HepG2 (cell line): ENCODE results near the gene C20orf96. TPM values are rescaled to one million over a fixed set of nuclear protein-coding genes. Genes with fewer than 3 reads are reported as not detected.

Experiments
- ETV5 ChIP-seq: IDR thresholded peaks from 2 replicates; pipeline ENCODE4 v1.6.1; 2018; ENCODE audit warnings: missing biosample characterization, missing genetic modification reagents, inconsistent platforms, borderline replicate concordance
- HDAC6 ChIP-seq: fragments of 200-600 bp; sonication (generic); IDR thresholded peaks from 2 replicates; pipeline ENCODE4 v1.7.0; 2017; ENCODE audit warnings: mild to moderate bottlenecking, antibody characterized with exemption, low read length, low read depth
- KDM1A ChIP-seq: IDR thresholded peaks from 2 replicates; pipeline ENCODE4 v1.6.1; 2016; ENCODE audit warnings: missing compliant biosample characterization
- MBNL3 ChIP-seq: fragments of 250-450 bp; sonication (Bioruptor Pico); conservative IDR thresholded peaks from 2 replicates; pipeline ENCODE4 v1.8.0; 2022; ENCODE audit warnings: mild to moderate bottlenecking, inconsistent platforms
- MED13 ChIP-seq: sonication (generic); formaldehyde crosslinking; IDR thresholded peaks from 2 replicates; pipeline ENCODE4 v1.5.0; 2020; ENCODE audit warnings: missing genetic modification reagents
- NFE2 ChIP-seq: sonication (generic); formaldehyde crosslinking; IDR thresholded peaks from 2 replicates; pipeline ENCODE4 v1.4.0; 2020; ENCODE audit warnings: missing genetic modification reagents
- PHF21A ChIP-seq: sonication (generic); formaldehyde crosslinking; IDR thresholded peaks from 2 replicates; pipeline ENCODE4 v1.5.0; 2020; ENCODE audit warnings: mild to moderate bottlenecking, missing genetic modification reagents
- RORA ChIP-seq: sonication (generic); formaldehyde crosslinking; IDR thresholded peaks from 2 replicates; pipeline ENCODE4 v1.5.0; 2020; ENCODE audit warnings: mild to moderate bottlenecking, missing genetic modification reagents, moderate library complexity
- SIX4 ChIP-seq: sonication (generic); formaldehyde crosslinking; IDR thresholded peaks from 2 replicates; pipeline ENCODE4 v1.4.0; 2020; ENCODE audit warnings: missing genetic modification reagents
- SMARCE1 ChIP-seq: fragments of 450-650 bp; IDR thresholded peaks from 2 replicates; pipeline ENCODE4 v1.6.1; 2017; ENCODE audit warnings: borderline replicate concordance
- SP1 ChIP-seq, 2 experiments: fragments of 450-650 bp in 1 of 2; sonication (generic) in 1 of 2; formaldehyde crosslinking in 1 of 2; IDR thresholded peaks; 2 replicates each; pipeline versions ENCODE4 v1.4.0 to v1.6.1; 2016 to 2020; ENCODE audit warnings: missing genetic modification reagents in 1 of 2
- ZNF44 ChIP-seq: sonication (generic); formaldehyde crosslinking; IDR thresholded peaks from 2 replicates; pipeline ENCODE4 v1.5.1; 2020; ENCODE audit warnings: mild to moderate bottlenecking, missing genetic modification reagents
- ZNF441 ChIP-seq: sonication (generic); formaldehyde crosslinking; IDR thresholded peaks from 2 replicates; pipeline ENCODE4 v1.7.0; 2021; ENCODE audit warnings: missing genetic modification reagents, borderline replicate concordance
- polyA plus RNA-seq, 8 experiments: library from polyadenylated mRNA; depleted of rRNA in 3 of 8; stranded (reverse) in 7 of 8; unstranded in 1 of 8; fragments of >200 nt; fragmentation: Illumina TruSeq in 4 of 8; extraction: Trizol in 4 of 8; gene quantifications; 2 replicates each; pipeline versions ENCODE4 v1.2.1 to v1.2.3, GENCODE V29; 2011 to 2016; ENCODE audit warnings: low read depth in 4 of 8, missing spikeins in 1 of 8, mixed read lengths in 1 of 8; ENCODE audit not compliant: insufficient read depth in 1 of 8
- total RNA-seq, 5 experiments: library from RNA; depleted of rRNA; stranded (reverse); fragments of >200 nt; fragmentation: Illumina TruSeq; extraction: Trizol; gene quantifications; 2 replicates each; pipeline ENCODE4 v1.2.3, GENCODE V29; 2016; ENCODE audit warnings: low read depth in 1 of 5
- TF ChIP-seq, protein P1 (sequence below): sonication (generic); formaldehyde crosslinking; IDR thresholded peaks from 2 replicates; pipeline ENCODE4 v1.4.0; 2020; ENCODE audit warnings: missing genetic modification reagents, borderline replicate concordance
- TF ChIP-seq, protein P2 (sequence below): sonication (generic); formaldehyde crosslinking; IDR thresholded peaks from 2 replicates; pipeline ENCODE4 v1.9.0; 2021; ENCODE audit warnings: missing genetic modification reagents, borderline replicate concordance
- TF ChIP-seq, protein P3 (sequence below), 2 experiments: sonication (generic) in 1 of 2; formaldehyde crosslinking in 1 of 2; IDR thresholded peaks; 2 replicates each; pipeline versions ENCODE4 v1.6.1 to v1.9.0; 2014 to 2022; ENCODE audit warnings: antibody characterized with exemption in 1 of 2, borderline replicate concordance in 1 of 2, inconsistent platforms in 1 of 2, low read depth in 1 of 2, missing genetic modification reagents in 1 of 2

C20orf96 gene
- total and polyA plus RNA-seq, 2 of the 13 experiments (the other 11 are each of a cell fraction or from before 2014, with no cell fraction given): 3.8 to 20.6 TPM

- peak; percentile 96 for TF ChIP-seq ETV5 (CRISPR knock-in tag)
- TF ChIP-seq ZNF44: peak; percentile 99
- peak; percentile 25; the same call in 1 of the 2 replicates for TF ChIP-seq RORA
- no peak for TF ChIP-seq SP1 (IDR thresholded peaks at IDR 0.05)
- peak; percentile 66 for TF ChIP-seq SP1 (CRISPR knock-in tag; IDR thresholded peaks at IDR 0.05)
- no peak for TF ChIP-seq MBNL3
- TF ChIP-seq MED13 (CRISPR knock-in tag): peak; percentile 96; the same call in 1 of the 2 replicates
- TF ChIP-seq, protein P1, sequence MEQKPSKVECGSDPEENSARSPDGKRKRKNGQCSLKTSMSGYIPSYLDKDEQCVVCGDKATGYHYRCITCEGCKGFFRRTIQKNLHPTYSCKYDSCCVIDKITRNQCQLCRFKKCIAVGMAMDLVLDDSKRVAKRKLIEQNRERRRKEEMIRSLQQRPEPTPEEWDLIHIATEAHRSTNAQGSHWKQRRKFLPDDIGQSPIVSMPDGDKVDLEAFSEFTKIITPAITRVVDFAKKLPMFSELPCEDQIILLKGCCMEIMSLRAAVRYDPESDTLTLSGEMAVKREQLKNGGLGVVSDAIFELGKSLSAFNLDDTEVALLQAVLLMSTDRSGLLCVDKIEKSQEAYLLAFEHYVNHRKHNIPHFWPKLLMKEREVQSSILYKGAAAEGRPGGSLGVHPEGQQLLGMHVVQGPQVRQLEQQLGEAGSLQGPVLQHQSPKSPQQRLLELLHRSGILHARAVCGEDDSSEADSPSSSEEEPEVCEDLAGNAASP (CRISPR knock-in tag): peak; percentile 95
- TF ChIP-seq PHF21A: peak; percentile 100
- TF ChIP-seq, protein P2, sequence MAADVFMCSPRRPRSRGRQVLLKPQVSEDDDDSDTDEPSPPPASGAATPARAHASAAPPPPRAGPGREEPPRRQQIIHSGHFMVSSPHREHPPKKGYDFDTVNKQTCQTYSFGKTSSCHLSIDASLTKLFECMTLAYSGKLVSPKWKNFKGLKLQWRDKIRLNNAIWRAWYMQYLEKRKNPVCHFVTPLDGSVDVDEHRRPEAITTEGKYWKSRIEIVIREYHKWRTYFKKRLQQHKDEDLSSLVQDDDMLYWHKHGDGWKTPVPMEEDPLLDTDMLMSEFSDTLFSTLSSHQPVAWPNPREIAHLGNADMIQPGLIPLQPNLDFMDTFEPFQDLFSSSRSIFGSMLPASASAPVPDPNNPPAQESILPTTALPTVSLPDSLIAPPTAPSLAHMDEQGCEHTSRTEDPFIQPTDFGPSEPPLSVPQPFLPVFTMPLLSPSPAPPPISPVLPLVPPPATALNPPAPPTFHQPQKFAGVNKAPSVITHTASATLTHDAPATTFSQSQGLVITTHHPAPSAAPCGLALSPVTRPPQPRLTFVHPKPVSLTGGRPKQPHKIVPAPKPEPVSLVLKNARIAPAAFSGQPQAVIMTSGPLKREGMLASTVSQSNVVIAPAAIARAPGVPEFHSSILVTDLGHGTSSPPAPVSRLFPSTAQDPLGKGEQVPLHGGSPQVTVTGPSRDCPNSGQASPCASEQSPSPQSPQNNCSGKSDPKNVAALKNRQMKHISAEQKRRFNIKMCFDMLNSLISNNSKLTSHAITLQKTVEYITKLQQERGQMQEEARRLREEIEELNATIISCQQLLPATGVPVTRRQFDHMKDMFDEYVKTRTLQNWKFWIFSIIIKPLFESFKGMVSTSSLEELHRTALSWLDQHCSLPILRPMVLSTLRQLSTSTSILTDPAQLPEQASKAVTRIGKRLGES: no peak; the same call in 1 of the 2 replicates
- TF ChIP-seq KDM1A (CRISPR knock-in tag): peak; percentile 87; the same call in 1 of the 2 replicates
- TF ChIP-seq HDAC6: no peak
- TF ChIP-seq, protein P3, sequence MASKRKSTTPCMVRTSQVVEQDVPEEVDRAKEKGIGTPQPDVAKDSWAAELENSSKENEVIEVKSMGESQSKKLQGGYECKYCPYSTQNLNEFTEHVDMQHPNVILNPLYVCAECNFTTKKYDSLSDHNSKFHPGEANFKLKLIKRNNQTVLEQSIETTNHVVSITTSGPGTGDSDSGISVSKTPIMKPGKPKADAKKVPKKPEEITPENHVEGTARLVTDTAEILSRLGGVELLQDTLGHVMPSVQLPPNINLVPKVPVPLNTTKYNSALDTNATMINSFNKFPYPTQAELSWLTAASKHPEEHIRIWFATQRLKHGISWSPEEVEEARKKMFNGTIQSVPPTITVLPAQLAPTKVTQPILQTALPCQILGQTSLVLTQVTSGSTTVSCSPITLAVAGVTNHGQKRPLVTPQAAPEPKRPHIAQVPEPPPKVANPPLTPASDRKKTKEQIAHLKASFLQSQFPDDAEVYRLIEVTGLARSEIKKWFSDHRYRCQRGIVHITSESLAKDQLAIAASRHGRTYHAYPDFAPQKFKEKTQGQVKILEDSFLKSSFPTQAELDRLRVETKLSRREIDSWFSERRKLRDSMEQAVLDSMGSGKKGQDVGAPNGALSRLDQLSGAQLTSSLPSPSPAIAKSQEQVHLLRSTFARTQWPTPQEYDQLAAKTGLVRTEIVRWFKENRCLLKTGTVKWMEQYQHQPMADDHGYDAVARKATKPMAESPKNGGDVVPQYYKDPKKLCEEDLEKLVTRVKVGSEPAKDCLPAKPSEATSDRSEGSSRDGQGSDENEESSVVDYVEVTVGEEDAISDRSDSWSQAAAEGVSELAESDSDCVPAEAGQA (IDR thresholded peaks at IDR 0.05; ENCODE audit: low read depth): peak; percentile 79; the same call in 1 of the 2 replicates
- TF ChIP-seq, protein P3 (CRISPR knock-in tag; IDR thresholded peaks at IDR 0.05; ENCODE audit: borderline replicate concordance): peak; percentile 96
- TF ChIP-seq NFE2: no peak
- TF ChIP-seq SIX4 (CRISPR knock-in tag): peak; percentile 100
- TF ChIP-seq SMARCE1: no peak
- TF ChIP-seq ZNF441 (CRISPR knock-in tag): peak; percentile 98
Observed at GRCh38 chr20:297098-297924, 6.8 kb upstream of the C20orf96 start, which contains the start of gene ZCCHC3 (continued).
